GM12892 (cell line): ENCODE data around the gene F11.
"Not testable (repeated sequence)": the region's sequence is repeated elsewhere in the genome, so short reads cannot be mapped to it uniquely, and the experiment has no call there.

Experiments
- DNase-seq: peaks from one replicate; pipeline ENCODE4 v3.0.0; 2011; ENCODE audit not compliant: insufficient read length
- FAIRE-seq: peaks from 2 replicates; lab custom pipeline; 2011; peaks lifted over from hg19 to GRCh38; lab: Jason Lieb, UNC
- POLR2A ChIP-seq: IDR thresholded peaks from 2 replicates; pipeline ENCODE4 v1.6.1; 2011; ENCODE audit warnings: low read depth, low read length, control low read depth
- POLR2AphosphoS5 ChIP-seq: IDR thresholded peaks from 2 replicates; pipeline ENCODE4 v1.6.1; 2011; ENCODE audit warnings: low read depth, low read length, control low read depth
- TAF1 ChIP-seq: IDR thresholded peaks from 2 replicates; pipeline ENCODE4 v1.6.1; 2011; ENCODE audit warnings: low read depth, mild to moderate bottlenecking, control low read depth, low read length, borderline replicate concordance

F11 gene

DNA sequence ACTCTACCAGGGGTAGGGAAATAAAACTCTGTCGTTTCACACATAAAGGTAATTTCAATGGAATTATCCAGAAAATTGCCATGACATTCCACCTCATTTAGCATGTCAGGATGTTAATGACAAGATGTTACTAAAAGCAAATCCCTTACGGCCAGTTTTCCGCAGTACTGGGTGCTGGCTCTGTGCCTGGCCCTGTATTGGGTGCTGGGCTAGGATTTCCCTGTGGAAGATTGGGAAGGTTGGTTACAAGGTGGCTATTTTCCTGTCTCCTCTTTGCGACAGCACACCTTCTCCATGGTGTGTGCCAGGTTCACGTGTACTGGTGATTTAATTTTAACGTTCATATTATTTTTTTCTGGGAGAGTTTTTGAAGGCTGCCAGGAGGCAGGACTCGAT lies 25.5 kb upstream of the F11 start:
- no peak for TF ChIP-seq TAF1
- no peak for TF ChIP-seq POLR2AphosphoS5
- no peak for TF ChIP-seq POLR2A
- DNase-seq (no peak), FAIRE-seq (no peak)

DNA sequence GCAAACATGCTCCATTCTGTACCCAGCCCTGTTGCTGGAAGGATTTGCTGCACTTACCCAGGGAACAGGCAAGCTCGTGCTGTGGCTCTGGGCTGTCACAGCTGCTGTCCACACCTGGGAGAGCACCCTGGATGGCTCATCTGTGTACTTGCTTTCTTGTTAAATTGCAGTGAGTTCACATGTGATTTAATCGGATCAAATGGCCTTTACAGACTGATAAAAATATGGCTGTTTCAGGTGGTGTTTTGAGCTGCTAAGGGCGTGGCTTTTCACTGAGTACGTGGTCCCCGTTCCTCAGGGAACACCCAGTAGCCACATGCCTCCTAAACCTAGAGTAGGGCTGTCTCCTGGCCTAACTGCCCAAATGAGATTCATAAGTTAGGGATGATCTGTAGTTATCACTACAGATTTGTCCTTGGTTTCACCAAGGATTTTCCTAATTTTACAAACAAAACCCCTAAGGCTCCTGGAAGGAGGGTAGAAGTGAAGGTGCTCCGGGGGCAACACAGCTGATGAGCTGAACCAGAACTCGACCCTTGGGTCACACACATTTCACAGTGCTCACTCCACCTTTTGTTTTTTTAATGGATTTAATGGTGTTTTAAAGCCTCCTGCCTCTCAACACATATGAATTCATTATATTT lies 25.0 kb upstream of the F11 start:
- no peak for TF ChIP-seq TAF1
- no peak for TF ChIP-seq POLR2AphosphoS5
- TF ChIP-seq POLR2A, result no peak
- DNase-seq (no peak), FAIRE-seq (no peak)

DNA sequence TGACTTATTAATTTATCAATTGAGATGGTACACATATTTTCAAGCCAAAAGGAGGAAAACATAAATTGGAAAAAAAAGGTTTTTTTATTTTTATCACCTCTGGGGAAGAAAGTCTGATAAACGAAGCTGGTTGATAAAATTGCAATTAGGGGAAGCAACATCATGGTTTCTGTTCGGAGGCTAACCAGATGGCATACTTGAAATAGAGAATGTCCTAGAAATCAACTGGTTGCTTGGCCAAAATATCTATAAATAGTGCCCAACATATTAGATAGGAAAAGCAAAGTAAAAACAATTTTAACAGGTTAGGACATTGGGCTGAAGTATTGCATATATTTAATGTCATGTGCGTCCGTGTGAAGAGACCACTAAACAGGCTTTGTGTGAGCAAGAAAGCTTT lies 24.4 kb upstream of the F11 start:
- DNase-seq (no peak), FAIRE-seq (no peak)
- TF ChIP-seq TAF1, result no peak
- no peak for TF ChIP-seq POLR2A
- no peak for TF ChIP-seq POLR2AphosphoS5

DNA sequence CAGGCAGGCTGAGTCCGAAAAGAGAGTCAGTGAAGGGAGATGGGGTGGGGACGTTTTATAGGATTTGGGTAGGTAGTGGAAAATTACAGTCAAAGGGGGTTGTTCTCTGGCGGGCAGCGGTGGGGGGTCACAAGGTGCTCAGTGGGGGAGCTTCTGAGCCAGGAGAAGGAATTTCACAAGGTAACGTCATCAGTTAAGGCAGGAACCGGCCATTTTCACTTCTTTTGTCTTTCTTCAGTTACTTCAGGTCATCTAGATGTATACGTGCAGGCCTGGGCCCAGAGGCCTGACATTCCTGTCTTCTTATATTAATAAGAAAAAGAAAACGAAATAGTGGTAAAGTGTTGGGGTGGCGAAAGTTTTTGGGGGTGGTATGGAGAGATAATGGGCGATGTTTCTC lies 24.0 kb upstream of the F11 start:
- FAIRE-seq, DNase-seq: not testable (repeated sequence)

DNA sequence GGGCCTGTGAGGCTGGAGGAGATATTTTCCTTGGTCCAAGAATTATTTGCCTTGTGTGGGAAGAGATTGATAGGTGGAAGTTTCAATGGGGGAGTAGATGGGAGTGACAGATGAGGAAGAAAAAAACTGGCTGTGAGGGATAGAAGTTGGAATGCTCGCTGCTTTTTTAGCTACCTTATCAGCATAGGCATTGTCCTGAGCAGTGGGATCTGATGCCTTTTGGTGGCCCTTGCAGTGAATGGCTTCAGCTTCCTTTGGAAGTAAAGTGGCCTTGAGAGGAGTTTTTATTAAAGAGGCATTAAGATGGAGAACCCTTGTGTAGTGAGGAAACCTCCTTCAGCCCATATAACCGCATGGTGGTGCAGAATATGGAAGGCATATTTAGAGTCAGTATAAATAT lies 22.7 kb upstream of the F11 start:
- FAIRE-seq, result no peak
- TF ChIP-seq TAF1, result no peak
- no peak for DNase-seq

DNA sequence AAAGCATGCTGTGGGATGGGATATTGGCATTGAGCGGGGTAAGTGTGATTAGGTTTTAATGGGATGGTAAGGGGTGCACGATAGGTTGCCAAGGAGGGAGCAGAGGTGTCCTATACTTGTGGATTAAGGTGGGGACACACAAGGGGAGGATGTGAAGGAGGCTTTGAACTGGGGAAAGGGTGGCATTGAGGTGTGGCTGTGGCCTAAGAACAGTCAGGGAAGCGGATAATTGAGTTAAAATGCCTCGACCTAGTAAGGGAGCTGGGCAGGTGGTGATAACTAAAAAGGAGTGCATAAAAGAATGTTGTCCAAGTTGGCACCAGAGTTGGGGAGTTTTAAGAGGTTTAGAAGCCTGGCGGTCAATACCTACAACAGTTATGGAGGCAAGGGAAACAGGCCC lies 21.2 kb upstream of the F11 start:
- DNase-seq (no peak), FAIRE-seq (no peak)
- no peak for TF ChIP-seq POLR2A
- no peak for TF ChIP-seq TAF1
- TF ChIP-seq POLR2AphosphoS5, result no peak

DNA sequence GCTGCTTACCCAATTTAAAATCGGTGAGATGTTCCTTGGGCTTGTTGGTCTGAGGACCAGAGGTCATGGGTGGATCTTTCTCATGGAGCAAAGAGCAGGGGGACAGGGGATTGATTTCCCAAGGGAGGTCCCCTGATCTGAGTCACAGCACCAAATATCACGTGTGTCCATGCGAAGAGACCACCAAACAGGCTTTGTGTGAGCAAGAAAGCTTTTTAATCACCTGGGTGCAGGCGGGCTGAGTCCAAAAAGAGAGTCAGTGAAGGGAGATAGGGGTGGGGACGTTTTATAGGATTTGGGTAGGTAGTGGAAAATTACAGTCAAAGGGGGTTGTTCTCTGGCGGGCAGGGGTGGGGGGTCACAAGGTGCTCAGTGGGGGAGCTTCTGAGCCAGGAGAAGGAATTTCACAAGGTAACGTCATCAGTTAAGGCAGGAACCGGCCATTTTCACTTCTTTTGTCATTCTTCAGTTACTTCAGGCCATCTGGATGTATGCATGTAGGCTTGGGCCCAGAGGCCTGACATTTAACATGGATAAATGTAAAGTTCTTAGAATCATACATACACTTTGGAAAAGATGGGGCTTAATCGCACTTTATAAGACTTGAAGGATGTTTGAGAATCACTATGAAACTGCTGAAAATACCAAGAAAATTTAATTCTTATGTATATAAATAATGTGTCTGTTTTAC lies 18.8 kb upstream of the F11 start:
- not testable (repeated sequence) for DNase-seq, FAIRE-seq

DNA sequence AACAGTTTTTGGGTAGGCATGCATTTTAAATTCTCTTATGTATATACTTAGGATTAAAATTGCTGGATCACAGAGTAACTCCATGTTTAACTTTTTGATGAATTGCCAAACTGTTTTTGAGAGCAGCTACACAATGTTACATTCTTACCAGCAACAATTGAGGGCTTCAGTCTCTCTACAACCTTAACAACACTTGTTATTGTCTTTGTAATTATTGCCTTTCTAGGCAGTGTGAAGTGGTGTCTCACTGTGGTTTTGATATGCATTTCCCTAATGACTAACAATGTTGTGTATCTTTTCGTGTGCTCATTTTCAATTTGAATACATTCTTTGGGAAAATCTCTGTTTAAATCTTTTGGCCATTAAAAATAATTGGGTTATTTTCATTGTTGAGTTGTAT lies 17.3 kb upstream of the F11 start:
- DNase-seq (no peak), FAIRE-seq (no peak)
- TF ChIP-seq POLR2AphosphoS5, result no peak

DNA sequence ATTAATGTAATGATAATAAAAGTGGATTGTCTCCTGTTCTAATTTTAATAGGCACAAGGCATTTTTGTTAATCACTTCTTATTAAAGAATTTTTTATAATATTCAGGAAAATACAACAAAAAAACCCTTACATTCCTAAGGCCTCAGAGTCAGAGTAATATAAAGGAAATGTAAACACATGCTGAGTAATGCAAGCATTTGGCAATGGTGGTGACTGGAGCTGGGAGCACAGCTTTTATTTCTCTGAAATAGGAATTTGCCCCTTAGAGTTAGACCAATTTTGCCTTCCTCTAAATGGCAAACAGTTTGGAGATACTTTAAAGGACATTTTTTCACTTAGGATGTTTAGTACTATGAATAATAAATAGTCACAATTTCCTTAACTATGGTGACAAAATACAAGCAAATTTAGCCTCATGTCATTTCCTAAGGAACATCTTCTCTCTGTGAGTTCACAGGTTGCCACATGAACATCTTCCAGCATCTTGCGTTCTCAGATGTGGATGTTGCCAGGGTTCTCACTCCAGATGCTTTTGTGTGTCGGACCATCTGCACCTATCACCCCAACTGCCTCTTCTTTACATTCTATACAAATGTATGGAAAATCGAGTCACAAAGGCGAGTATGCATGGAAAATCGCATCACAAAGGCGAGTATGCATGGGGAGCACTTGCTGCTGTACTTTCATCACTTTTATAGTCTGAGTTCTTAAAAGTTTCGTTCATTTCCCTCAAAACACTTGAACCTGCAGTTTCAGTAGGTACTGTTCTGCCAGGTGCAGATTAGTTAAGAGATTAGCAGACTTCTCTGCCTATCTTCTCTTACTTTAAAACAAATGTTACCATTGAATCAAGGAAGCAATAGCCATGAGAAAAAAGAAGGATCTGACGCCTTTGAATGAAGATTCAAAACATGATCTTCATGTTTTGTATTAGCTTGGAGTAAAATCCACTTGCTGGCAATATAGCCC lies 15.9 kb upstream of the F11 start:
- TF ChIP-seq POLR2A (no peak), TAF1 (no peak), POLR2AphosphoS5 (no peak)
- DNase-seq (no peak), FAIRE-seq (no peak)

DNA sequence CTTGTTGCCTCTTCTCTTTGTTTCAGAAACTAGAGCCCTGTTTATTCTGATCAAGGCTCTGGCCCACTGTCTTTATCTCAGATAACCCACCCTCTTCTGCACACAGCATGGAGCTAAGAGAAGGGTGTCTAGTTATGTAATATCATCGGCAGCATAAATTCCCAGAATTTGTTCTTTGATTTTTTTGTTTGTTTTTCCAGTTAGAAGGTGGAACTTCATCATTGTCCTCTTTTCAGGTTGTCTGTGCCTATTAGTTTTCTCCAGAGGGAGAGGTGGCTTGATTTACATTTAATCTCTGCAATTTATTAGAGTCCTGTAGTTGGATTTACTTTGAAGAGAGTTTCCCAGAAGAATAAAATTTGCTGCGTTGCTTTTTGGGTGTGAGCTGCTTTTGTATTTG lies 15.2 kb upstream of the F11 start:
- FAIRE-seq (no peak), DNase-seq (no peak)
- TF ChIP-seq TAF1, result no peak
- TF ChIP-seq POLR2A, result no peak
- TF ChIP-seq POLR2AphosphoS5, result no peak

DNA sequence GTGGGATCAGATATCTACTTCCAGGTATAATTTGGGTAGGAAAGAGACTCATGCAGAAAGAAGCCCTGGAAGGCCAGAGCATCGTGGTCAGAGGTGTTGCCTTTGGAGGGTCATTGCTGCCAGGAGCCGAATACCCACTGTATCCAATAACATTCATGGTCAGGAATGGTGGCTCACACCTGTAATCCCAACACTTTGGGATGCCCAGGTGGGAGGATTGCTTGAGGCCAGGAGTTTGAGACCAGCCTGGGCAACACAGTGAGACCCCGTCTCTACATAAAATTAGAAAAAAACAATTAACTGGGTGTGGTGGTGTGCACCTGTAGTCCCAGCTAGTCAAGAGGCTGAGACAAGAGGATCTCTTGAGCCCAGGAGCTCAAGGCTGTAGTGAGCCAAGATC lies 10.9 kb upstream of the F11 start:
- no peak for FAIRE-seq
- no peak for DNase-seq
- TF ChIP-seq POLR2A (no peak), POLR2AphosphoS5 (no peak), TAF1 (no peak)

DNA sequence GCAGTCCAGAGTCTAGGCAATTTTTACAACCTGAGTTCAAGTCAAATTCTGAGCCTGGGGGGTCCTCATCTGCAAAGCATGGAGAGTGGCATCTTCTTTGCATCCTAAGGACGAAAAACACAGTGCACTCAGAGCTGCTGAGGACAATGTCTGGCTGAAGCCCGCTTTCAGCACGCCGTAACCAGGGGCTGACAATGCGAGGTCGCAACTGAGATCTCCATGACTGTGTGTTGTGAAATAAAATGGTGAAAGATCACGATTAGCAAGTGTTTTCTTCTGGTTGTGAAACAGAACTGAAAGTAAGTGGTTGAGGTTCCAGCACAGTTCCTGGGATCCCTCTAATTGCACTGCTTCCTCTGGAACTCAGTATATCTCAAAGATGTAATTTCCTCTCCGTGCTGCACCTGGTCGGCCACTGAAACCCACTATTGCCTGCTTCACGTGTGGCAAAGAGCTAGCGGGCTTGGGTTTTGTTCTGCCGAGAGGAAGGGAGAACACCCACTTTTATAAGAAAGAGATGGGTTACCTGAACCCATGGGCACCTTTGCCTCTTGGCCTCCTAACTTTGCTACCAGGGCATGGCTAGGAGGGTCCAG lies 7.7 kb upstream of the F11 start:
- no peak for DNase-seq

More for the DNA sequence above, 7.7 kb upstream of the F11 start:
- no peak for FAIRE-seq
- TF ChIP-seq POLR2A, result no peak
- no peak for TF ChIP-seq POLR2AphosphoS5
- TF ChIP-seq TAF1, result no peak
